Activated B cell treated with CpG ODN at 0.5 μM for 24 hours (primary cell): ENCODE measurements around the gene USP6. TPM values are rescaled to one million over a fixed set of nuclear protein-coding genes. Genes with fewer than 3 reads are reported as not detected.
"Not testable (repeated sequence)": the region's sequence is repeated elsewhere in the genome, so short reads cannot be mapped to it uniquely, and the experiment has no call there.

ENCODE experiments used
- ATAC-seq: fragments of 200-7000 bp; cut with Tn5 transposase; one replicate; pipeline ENCODE4 v1.10.0; 2021; ENCODE audit warnings: low read depth, mild to moderate bottlenecking, moderate library complexity
- CTCF ChIA-PET: fragments of 350-600 bp; sonication (Branson Sonifier 250); formaldehyde crosslinking; loops from one replicate; lab custom pipeline; 2021; ENCODE audit warnings: antibody characterized with exemption; lab: Charles Lee
- POLR2A ChIA-PET: fragments of 350-600 bp; sonication (Branson Sonifier 250); formaldehyde crosslinking; loops from one replicate; lab custom pipeline; 2021; ENCODE audit warnings: antibody characterized with exemption; lab: Charles Lee
- DNase-seq: peaks from one replicate; pipeline ENCODE4 v3.0.0; 2022
- H3K27ac Mint-ChIP-seq: one replicate; pipeline ENCODE4 v1.8.0; 2020; ENCODE audit warnings: mixed read lengths
- H3K27me3 Mint-ChIP-seq: one replicate; pipeline ENCODE4 v1.8.0; 2021; ENCODE audit warnings: mixed read lengths
- H3K36me3 Mint-ChIP-seq: one replicate; pipeline ENCODE4 v1.8.0; 2021; ENCODE audit warnings: low read depth, mixed read lengths
- H3K4me1 Mint-ChIP-seq: one replicate; pipeline ENCODE4 v1.8.0; 2021; ENCODE audit warnings: mixed read lengths
- H3K4me3 Mint-ChIP-seq: one replicate; pipeline ENCODE4 v1.8.0; 2020; ENCODE audit warnings: mild to moderate bottlenecking, mixed read lengths
- H3K9me3 Mint-ChIP-seq: one replicate; pipeline ENCODE4 v1.8.0; 2020; ENCODE audit warnings: mixed read lengths
- intact Hi-C: fragments of 100-400 bp; cut with micrococcal nuclease; formaldehyde crosslinking; loops from one replicate; pipeline ENCODE4 v1.15.1; 2024
- total RNA-seq: library from RNA; stranded (reverse); gene quantifications from 2 replicates; pipeline ENCODE4 v1.2.3, GENCODE V29; 2022
- TF ChIP-seq, protein P1 (sequence below): fragments of 200-600 bp; IDR thresholded peaks from one replicate; pipeline ENCODE4 v1.8.0; 2022; ENCODE audit warnings: antibody characterized with exemption, mild to moderate bottlenecking

The USP6 gene
- total RNA-seq, 1 donor from 2014 or later, result 0.33 TPM

DNA sequence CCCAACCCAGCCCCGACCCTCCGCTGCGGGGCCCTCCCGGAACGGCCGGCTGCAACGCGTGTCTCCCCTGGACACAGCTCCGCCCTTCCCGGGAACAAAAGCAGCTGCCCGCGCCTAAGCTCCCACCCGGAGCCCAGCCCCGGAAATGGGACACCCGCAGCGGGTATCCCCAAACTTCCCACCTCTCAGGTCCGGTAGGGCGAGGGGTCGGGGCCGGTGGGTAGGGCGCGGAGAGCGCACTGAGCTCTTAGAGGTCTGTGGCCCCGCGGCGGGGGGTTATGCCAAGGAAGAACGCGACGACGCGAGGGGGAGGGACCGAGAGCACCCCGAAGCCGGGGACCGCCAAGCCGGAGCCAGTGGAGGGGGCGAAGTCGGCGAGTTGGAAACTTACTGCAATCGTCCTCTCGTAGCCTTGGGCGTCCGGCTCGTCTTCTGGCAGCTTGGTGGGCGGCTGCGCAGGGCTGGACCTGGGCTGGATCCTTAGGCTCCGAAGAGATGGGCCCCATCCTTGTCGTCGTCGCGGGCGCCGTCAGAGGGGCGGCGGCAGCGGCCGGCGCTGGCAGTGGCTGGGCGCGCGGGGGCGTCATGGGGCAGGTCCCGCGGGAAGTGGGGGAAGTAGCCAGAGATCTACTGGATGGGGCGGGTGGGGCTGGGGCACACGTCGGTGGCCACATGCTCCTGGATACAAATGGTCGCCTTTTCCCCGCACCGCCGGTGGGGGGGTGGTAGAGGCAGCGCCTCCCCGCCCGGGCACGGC, 6.9 kb downstream of the USP6 start:
- intact Hi-C loops, result no loop called here
- ChIA-PET POLR2A (no interaction called here), CTCF (no interaction called here)
- Mint-ChIP-seq H3K4me3 (peak overlapping the region; percentile 60), H3K27ac (no peak overlapping the region), H3K36me3 (no peaks in the 10 kb centered on the region), H3K27me3 (peaks cover 30% of the 10 kb centered on the region), H3K4me1 (peaks cover 7% of the 10 kb centered on the region), H3K9me3 (no peaks in the 10 kb centered on the region)
- TF ChIP-seq, protein P1, sequence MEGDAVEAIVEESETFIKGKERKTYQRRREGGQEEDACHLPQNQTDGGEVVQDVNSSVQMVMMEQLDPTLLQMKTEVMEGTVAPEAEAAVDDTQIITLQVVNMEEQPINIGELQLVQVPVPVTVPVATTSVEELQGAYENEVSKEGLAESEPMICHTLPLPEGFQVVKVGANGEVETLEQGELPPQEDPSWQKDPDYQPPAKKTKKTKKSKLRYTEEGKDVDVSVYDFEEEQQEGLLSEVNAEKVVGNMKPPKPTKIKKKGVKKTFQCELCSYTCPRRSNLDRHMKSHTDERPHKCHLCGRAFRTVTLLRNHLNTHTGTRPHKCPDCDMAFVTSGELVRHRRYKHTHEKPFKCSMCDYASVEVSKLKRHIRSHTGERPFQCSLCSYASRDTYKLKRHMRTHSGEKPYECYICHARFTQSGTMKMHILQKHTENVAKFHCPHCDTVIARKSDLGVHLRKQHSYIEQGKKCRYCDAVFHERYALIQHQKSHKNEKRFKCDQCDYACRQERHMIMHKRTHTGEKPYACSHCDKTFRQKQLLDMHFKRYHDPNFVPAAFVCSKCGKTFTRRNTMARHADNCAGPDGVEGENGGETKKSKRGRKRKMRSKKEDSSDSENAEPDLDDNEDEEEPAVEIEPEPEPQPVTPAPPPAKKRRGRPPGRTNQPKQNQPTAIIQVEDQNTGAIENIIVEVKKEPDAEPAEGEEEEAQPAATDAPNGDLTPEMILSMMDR, result no peak
- peak; percentile 65 for ATAC-seq
- peak; percentile 29 for DNase-seq

GRCh38 chr17:5123343-5124124, 7.7 kb downstream of the USP6 start:
- DNase-seq (peak; percentile 8), ATAC-seq (no peak)
- CTCF ChIA-PET, result no interaction called here
- H3K9me3 Mint-ChIP-seq, result no peaks in the 10 kb centered on the region
- intact Hi-C loops, result no loop called here
- POLR2A ChIA-PET, result no interaction called here
- no peaks in the 10 kb centered on the region for H3K36me3 Mint-ChIP-seq
- peaks cover 7% of the 10 kb centered on the region for H3K4me1 Mint-ChIP-seq
- H3K27ac Mint-ChIP-seq, result no peak overlapping the region
- TF ChIP-seq, protein P1, result no peak
- H3K4me3 Mint-ChIP-seq, result no peak overlapping the region
- peaks cover 30% of the 10 kb centered on the region for H3K27me3 Mint-ChIP-seq

GRCh38 chr17:5124125-5124760, 8.4 kb downstream of the USP6 start:
- CTCF ChIA-PET, ATAC-seq, DNase-seq, H3K27ac Mint-ChIP-seq, POLR2A ChIA-PET, H3K4me3 Mint-ChIP-seq, H3K36me3 Mint-ChIP-seq, intact Hi-C loops, H3K9me3 Mint-ChIP-seq, H3K4me1 Mint-ChIP-seq: not testable (repeated sequence)
- H3K27me3 Mint-ChIP-seq, result peaks cover 30% of the 10 kb centered on the region

DNA sequence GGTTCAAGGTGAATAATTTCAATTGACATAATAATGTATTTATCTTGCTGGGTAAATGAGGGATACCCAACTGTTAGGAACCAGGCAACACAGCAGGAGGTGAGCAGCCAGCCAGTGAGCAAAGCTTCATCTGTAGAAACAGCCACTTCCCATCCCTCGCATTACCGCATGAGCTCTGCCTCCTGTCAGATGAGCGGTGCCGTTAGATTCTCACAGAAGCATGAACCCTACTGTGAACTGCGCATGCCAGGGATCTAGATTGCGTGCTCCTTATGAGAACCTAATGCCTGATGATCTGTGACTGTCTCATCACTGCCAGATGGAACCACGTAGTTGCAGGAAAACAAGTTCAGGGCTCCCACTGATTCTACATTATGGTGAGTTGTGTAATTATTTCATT, 9.1 kb downstream of the USP6 start:
- H3K27ac Mint-ChIP-seq, H3K36me3 Mint-ChIP-seq, DNase-seq, H3K9me3 Mint-ChIP-seq, H3K4me1 Mint-ChIP-seq, intact Hi-C loops, CTCF ChIA-PET, H3K4me3 Mint-ChIP-seq, ATAC-seq, POLR2A ChIA-PET: not testable (repeated sequence)
- peaks cover 30% of the 10 kb centered on the region for H3K27me3 Mint-ChIP-seq

DNA sequence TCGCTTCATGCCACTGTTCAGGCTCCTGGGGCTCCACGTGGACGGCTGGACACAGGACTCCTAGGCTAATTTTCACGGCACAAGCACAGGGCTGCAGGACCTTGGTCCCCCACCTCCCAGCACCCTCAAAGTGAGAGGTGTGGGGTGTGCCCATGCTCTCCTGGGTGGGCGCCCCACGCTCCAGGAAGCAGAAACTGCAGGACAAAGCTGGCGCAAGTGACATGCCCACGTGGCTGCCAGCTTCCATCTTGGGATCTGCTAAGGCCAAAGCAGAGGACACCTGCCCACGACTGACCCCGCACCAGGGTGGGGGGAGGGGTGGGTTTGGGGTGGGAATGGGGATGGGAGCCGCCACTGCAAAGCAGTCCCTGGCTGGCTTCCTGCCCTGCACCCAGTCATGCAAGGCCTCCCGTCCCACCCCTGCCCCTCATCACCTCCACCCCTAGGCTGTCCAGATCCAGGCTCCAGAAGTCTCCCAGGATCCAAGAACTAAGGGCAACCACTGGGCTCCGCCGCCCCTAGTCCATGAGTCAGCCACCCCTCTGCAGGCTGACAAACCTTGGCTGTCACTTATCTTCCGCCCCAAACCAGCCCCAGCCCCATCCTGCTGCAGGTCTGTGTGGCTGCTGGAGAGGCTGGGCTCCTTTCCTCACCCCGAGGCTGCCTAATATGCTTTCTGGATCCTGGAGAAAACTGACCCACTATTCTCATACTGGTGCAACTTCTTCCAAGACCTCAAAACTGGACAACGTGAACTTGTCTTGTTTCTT, 11.1 kb downstream of the USP6 start:
- ChIA-PET CTCF (no interaction called here), POLR2A (interaction anchor here (0.6 kb wide), 1 partner anchor 44 kb away, joined by 5 read pairs; no protein-coding TSS in a partner anchor)
- ATAC-seq (no peak), DNase-seq (no peak)
- peaks cover 5% of the 10 kb centered on the region for H3K4me1 Mint-ChIP-seq
- no peak overlapping the region for H3K4me3 Mint-ChIP-seq
- H3K36me3 Mint-ChIP-seq, result no peaks in the 10 kb centered on the region
- no peaks in the 10 kb centered on the region for H3K9me3 Mint-ChIP-seq
- intact Hi-C loops, result no loop called here
- no peak overlapping the region for H3K27ac Mint-ChIP-seq
- peaks cover 24% of the 10 kb centered on the region for H3K27me3 Mint-ChIP-seq
- TF ChIP-seq, protein P1, result no peak
